Activated naive CD8-positive, alpha-beta T cell treated with anti-CD3 and anti-CD28 coated beads, Interleukin-2, amount 50 U/mL, for 24 hours (primary cell): ENCODE measurements around the gene PTPRT.
"Not testable (repeated sequence)": the region's sequence is repeated elsewhere in the genome, so short reads cannot be mapped to it uniquely, and the experiment has no call there.

Experiments
- ATAC-seq: fragments of 150-1000 bp; cut with Tn5 transposase; one replicate; pipeline ENCODE4 v1.10.0; 2021
- DNase-seq: peaks from one replicate; pipeline ENCODE4 v3.0.0; 2021
- H3K27ac Mint-ChIP-seq: one replicate; pipeline ENCODE4 v1.8.0; 2021; ENCODE audit warnings: mild to moderate bottlenecking, mixed read lengths
- H3K27me3 Mint-ChIP-seq: one replicate; pipeline ENCODE4 v1.8.0; 2021; ENCODE audit warnings: mixed read lengths
- H3K36me3 Mint-ChIP-seq: one replicate; pipeline ENCODE4 v1.8.0; 2021; ENCODE audit warnings: low read depth, mixed read lengths
- H3K4me1 Mint-ChIP-seq: one replicate; pipeline ENCODE4 v1.8.0; 2021; ENCODE audit warnings: mixed read lengths
- H3K4me3 Mint-ChIP-seq: one replicate; pipeline ENCODE4 v1.8.0; 2021; ENCODE audit warnings: mild to moderate bottlenecking, moderate library complexity, mixed read lengths
- H3K9me3 Mint-ChIP-seq: one replicate; pipeline ENCODE4 v1.8.0; 2021; ENCODE audit warnings: mixed read lengths

The PTPRT gene

DNA sequence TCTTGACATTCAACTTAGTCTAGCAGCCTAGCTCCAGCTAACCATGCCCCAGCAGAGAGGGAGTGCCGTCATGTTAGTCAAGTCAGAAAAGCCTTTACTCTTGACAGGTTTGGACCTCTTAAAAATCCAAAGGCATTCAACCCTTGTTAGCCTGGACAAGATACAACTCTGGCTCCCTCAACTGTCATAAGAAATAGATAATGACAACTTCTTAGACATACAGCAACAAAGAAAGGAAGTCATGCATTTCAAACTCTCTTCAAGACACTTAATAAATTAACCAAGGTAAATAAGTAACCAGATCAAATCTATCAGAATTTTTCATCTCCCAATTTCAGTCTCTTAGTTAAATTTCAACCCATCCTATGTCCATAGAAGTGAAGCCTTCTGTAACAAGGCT lies 22.7 kb downstream of the PTPRT start:
- no peak overlapping the region for H3K4me3 Mint-ChIP-seq
- H3K36me3 Mint-ChIP-seq: no peaks in the 10 kb centered on the region
- no peak for DNase-seq
- no peaks in the 10 kb centered on the region for H3K4me1 Mint-ChIP-seq
- H3K9me3 Mint-ChIP-seq: peaks cover 4% of the 10 kb centered on the region
- no peak for ATAC-seq
- H3K27me3 Mint-ChIP-seq: peaks cover 2% of the 10 kb centered on the region
- H3K27ac Mint-ChIP-seq: no peak overlapping the region

DNA sequence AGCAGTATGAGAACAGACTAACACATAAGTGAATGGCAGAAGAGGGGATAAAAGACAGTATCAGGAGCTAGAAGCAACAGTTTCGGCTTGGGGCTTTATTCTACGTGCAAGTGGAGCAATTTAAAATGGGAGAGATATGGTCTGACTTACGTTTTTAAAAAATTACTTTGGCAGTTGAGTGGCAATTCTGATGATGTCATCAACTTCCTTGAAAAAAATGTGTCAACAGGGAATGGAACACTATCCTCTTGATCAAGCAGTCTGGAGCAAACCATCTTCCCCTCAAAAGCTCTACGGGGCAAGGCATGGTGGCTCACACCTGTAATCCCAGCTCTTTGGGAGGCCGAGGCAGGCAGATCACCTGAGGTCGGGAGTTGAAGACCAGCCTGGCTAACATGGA lies 24.1 kb downstream of the PTPRT start:
- ATAC-seq: no peak
- Mint-ChIP-seq H3K4me3 (no peak overlapping the region), H3K27me3 (peaks cover 2% of the 10 kb centered on the region), H3K27ac (no peak overlapping the region), H3K36me3 (no peaks in the 10 kb centered on the region), H3K4me1 (no peaks in the 10 kb centered on the region), H3K9me3 (peaks cover 4% of the 10 kb centered on the region)
- DNase-seq: no peak

DNA sequence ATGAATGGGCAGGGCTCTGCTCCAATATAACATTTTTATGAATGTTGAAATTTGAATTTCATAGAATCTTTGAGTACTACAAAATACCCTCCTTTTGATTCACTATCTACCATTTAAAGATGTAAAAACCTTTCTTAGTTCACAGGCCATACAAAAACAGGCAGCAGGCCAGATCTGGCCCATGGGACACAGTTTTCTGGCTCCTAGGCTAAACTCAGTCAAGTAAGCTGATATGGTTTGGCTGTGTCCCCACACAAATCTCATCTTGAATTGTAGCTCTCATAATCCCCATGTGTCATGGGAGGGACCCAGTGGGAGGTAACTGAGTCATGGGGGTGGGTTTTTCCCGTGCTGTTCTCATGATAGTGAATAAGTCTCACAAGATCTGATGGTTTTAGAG lies 25.0 kb downstream of the PTPRT start:
- not testable (repeated sequence) for H3K27me3 Mint-ChIP-seq, H3K27ac Mint-ChIP-seq, H3K9me3 Mint-ChIP-seq, ATAC-seq, H3K4me1 Mint-ChIP-seq, H3K36me3 Mint-ChIP-seq, H3K4me3 Mint-ChIP-seq, DNase-seq

DNA sequence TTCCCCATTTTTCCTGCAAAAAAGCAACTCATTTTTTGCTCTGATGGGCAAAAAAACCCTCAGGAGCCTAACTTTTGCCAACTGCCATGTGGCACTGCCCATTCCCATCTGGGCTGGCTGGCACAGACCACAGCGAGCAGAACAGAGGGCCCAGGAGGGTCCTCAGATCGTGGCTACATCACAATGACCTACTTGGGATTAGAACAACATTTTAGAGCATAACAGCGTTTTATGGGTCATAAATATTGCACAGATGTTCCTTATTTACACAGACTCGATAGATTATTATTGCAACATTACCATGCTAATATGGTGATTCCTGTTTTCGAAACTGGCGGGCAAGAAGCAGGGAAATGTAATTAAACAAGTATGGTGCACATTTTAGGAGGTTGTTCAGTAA lies 28.0 kb downstream of the PTPRT start:
- no peak for ATAC-seq
- Mint-ChIP-seq H3K27me3 (peaks cover 2% of the 10 kb centered on the region), H3K9me3 (peaks cover 4% of the 10 kb centered on the region), H3K27ac (no peak overlapping the region), H3K4me1 (no peaks in the 10 kb centered on the region), H3K4me3 (no peak overlapping the region), H3K36me3 (no peaks in the 10 kb centered on the region)
- no peak for DNase-seq

DNA sequence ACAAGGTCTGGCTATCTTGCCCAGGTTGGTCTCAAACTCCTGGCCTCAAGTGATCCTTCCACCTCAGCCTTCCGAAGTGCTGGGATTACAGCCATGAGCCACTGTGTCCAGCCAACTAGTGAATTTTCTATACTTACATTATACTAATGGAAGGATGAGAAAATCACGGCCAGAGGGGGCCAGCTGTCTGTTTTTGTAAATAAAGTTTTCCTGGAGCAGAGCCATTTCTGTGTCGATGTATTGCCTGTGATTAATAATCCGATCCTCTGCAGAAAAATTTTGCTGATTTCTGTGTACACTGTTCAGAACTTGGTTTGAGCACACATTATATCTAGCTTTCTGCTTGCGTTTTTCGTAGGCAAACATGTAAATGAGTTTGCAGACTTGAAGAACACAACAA lies 28.8 kb downstream of the PTPRT start:
- Mint-ChIP-seq H3K4me1 (no peaks in the 10 kb centered on the region), H3K9me3 (peaks cover 4% of the 10 kb centered on the region), H3K4me3 (no peak overlapping the region), H3K27ac (no peak overlapping the region), H3K36me3 (no peaks in the 10 kb centered on the region), H3K27me3 (peaks cover 2% of the 10 kb centered on the region)
- no peak for DNase-seq
- ATAC-seq: no peak

DNA sequence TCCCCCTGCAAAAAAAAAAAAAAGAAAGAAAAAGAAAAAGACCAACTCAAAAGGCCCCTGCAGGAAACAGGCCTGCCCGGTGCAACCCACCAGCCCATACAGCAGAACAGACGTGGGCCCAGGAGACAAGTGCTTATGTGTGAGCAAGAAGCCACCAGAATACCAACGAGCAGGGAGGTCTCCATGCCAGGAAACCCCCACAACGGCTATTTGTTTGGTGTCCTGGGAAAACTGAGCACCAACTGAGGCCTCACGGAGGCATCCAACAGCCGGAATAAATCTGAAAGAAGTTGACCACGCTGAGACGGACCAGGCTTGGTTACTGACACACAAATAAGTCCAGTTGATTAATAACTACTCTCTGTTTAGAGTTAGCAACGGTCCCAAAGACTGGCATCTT lies 29.7 kb downstream of the PTPRT start:
- Mint-ChIP-seq H3K36me3 (no peaks in the 10 kb centered on the region), H3K27me3 (no peaks in the 10 kb centered on the region), H3K9me3 (no peaks in the 10 kb centered on the region), H3K4me1 (no peaks in the 10 kb centered on the region), H3K4me3 (no peak overlapping the region), H3K27ac (no peak overlapping the region)
- ATAC-seq (no peak), DNase-seq (no peak)

DNA sequence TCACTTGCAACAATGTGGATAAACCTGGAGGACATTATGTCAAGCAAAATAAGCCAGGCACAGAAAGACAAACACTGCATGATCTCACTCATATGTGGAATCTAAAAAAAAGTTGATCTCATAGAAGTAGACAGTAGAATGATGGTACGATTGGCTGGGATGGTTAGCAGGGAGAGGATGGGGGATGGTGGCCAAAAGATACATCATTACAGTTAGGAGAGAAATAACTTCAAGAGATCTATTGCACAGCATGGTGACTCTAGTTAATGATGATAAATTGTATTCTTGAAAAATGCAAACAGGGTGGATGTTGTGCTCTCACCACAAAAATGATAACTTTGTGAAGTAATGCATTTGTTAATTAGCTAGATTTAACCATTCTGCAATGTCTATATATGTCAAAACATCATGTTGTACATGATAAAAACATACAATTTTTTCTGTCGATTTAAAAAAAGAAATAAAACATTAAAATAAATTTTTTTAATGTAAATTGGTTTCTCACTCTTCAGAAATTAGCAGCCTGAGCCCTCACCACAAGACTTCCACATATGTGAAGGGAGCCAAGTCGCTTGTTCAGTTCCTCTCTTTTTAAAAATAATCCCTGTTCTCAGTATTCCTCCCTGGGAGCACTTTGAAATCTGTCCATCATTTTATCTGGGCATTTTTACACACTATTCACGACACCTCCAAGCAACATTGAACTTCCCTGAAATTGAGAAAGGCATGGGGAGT lies 34.2 kb downstream of the PTPRT start:
- Mint-ChIP-seq H3K36me3 (no peaks in the 10 kb centered on the region), H3K4me3 (no peak overlapping the region), H3K27me3 (no peaks in the 10 kb centered on the region), H3K4me1 (no peaks in the 10 kb centered on the region), H3K9me3 (no peaks in the 10 kb centered on the region), H3K27ac (no peak overlapping the region)
- no peak for DNase-seq
- ATAC-seq: no peak

DNA sequence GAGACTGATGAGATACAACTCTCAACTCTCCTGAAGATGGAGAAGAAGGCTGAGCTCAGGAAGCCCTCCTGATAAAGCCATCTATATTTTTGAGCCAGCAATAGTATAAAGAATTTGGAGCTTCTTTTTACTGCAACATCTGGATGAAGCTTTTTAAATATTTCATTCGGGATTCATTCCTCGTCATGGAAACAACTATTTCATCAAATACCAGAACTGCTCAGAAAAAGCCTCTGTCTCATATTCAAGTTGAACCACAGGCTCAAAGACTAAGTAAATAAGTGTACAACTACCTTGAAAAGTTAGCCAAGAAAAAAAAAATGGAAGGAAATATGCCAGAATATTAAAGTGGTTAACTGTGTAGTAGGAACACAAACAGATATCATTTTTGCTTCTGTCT lies 37.8 kb downstream of the PTPRT start:
- ATAC-seq: no peak
- no peaks in the 10 kb centered on the region for H3K9me3 Mint-ChIP-seq
- H3K4me3 Mint-ChIP-seq: no peak overlapping the region
- H3K36me3 Mint-ChIP-seq: no peaks in the 10 kb centered on the region
- no peak for DNase-seq
- H3K27me3 Mint-ChIP-seq: no peaks in the 10 kb centered on the region
- no peaks in the 10 kb centered on the region for H3K4me1 Mint-ChIP-seq
- H3K27ac Mint-ChIP-seq: no peak overlapping the region

DNA sequence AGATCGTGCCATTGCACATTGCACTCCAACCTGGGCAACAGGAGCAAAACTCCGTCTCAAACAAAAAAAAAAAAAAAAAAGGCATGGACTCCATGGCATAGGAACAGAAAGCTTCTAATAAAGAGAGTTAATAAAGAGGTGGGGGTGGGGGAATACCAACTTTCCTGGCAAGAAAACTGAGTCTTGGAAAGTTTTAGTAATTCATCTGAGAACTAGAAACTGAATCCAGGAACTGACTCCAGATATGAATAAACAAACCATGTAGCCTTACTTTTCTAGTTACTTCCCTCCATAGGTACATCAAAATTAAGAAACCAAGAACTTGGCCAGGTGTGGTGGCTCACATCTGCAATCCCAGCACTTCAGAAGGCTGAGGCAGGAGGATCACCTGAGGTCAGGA lies 38.5 kb downstream of the PTPRT start:
- no peak for DNase-seq
- Mint-ChIP-seq H3K27ac (no peak overlapping the region), H3K4me3 (no peak overlapping the region), H3K4me1 (no peaks in the 10 kb centered on the region), H3K27me3 (peaks cover 2% of the 10 kb centered on the region), H3K9me3 (no peaks in the 10 kb centered on the region), H3K36me3 (no peaks in the 10 kb centered on the region)
- ATAC-seq: no peak

DNA sequence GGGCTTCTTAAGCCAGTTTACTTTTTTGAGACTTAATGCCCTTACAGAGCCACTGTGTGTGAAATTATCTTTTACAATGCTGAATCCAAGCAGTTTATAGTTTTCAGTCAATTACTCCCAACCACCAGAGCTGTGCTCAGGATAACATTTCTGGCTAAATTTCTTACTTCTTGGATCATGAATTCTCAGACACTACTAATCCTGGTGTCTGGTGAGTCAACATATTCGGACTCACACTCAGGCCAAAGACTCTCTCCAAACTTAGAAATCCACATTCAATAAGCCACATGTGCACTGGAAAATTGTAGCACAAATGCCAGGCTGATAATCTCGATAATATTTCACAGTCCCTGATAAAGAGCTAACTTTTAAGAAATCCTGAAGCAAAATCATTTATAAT lies 49.0 kb downstream of the PTPRT start:
- Mint-ChIP-seq H3K27ac (no peak overlapping the region), H3K9me3 (peaks cover 6% of the 10 kb centered on the region), H3K36me3 (no peaks in the 10 kb centered on the region), H3K4me1 (no peaks in the 10 kb centered on the region), H3K4me3 (no peak overlapping the region), H3K27me3 (peaks cover 7% of the 10 kb centered on the region)
- ATAC-seq (no peak), DNase-seq (no peak)

DNA sequence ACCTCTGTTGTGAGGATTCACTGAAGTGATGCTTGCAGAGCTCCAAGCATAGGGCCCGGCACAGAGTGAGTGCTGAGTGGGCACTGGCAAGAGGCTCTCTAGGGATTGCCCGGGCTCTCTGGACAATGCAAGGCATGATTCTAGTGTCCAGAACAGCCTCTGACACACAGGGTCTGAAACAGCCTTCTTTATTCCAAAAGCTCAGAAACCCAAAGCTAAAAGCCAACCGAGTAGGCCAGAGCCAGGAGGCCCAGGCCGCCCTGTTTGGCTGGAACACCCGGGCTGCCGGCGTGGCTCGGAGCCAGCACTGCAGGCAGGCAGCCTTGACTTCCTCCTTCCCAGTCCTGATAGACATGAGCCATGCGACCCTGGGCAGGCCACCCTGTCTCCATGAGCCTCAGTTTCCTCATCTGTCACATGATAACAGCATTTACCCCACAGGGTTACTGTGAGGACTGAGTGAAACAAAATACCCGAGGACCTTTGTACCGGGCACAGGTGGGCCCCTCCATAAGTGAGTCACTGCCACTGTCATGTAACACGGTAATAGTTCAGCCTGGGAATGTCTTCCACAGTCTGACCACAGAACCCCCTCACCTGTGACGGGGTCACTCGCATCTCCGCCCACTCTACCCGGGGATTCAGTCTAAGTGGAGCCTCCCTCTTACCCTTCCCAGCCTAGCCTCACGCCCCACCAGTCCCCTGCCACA lies 51.5 kb downstream of the PTPRT start:
- ATAC-seq (no peak), DNase-seq (no peak)
- no peaks in the 10 kb centered on the region for H3K4me1 Mint-ChIP-seq
- no peaks in the 10 kb centered on the region for H3K9me3 Mint-ChIP-seq
- no peaks in the 10 kb centered on the region for H3K27me3 Mint-ChIP-seq
- H3K36me3 Mint-ChIP-seq: no peaks in the 10 kb centered on the region
- no peak overlapping the region for H3K4me3 Mint-ChIP-seq
- no peak overlapping the region for H3K27ac Mint-ChIP-seq

DNA sequence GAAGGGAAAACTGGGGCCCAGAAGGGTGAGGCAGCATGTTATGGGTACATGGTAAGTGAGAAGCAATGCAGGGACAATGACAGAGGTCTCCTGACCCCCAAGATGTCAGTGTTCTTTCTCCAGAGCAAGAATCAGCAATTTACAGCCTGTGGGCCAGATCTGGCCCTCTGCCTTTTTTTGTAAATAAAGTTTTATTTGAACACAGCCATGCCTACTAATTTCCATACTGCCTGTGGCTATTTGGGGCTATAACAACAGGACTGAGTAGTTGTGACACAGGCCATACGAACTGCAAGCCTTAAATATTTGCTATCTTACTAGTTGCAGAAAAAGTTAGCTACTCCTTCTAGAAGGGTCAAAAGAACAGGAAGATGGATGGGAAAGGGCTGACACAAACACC lies 52.5 kb downstream of the PTPRT start:
- Mint-ChIP-seq H3K4me3 (no peak overlapping the region), H3K27me3 (no peaks in the 10 kb centered on the region), H3K27ac (no peak overlapping the region), H3K4me1 (no peaks in the 10 kb centered on the region), H3K9me3 (no peaks in the 10 kb centered on the region), H3K36me3 (no peaks in the 10 kb centered on the region)
- no peak for DNase-seq
- ATAC-seq: no peak

DNA sequence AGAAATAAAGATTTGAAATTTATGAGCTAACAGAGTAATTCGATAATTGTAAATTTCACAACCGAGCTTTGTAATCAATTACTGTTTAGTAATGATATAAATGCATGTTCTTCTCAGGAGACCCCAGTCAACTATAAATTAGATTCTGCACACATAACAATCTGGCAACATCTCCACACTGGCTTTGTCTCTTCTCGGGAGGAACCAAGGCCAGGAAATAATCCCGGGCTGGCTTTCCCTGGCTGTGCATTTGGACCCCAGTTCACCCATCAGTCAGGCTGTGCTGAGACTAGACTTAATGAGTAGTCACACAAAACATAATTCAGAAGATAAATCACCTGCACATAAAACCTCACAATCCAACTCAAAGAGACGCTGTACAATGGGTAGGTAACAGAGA lies 65.5 kb downstream of the PTPRT start:
- H3K4me1 Mint-ChIP-seq: no peaks in the 10 kb centered on the region

DNA sequence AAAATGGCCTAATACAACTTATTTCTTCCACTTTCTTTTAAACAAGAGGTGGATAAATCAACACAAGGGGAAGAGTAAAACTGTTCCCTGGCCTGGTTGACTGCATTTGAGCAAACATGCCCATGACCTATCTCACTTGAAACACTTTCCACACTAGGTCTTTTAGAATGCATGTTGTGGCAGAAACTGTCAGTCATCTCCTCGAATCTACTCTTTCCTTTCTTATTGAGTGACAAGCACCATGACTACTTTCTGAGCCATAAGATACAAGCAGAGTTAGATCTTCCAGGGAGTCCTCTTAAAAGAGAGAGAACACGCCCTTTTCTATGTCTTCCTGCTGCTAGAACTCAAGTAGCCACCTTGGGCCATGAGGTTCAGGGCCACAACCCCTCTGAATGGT lies 66.5 kb downstream of the PTPRT start:
- H3K36me3 Mint-ChIP-seq: no peaks in the 10 kb centered on the region
- no peak for ATAC-seq
- H3K4me1 Mint-ChIP-seq: no peaks in the 10 kb centered on the region
- H3K27ac Mint-ChIP-seq: no peak overlapping the region
- DNase-seq: no peak
- H3K4me3 Mint-ChIP-seq: no peak overlapping the region
- H3K9me3 Mint-ChIP-seq: no peaks in the 10 kb centered on the region
- peaks cover 3% of the 10 kb centered on the region for H3K27me3 Mint-ChIP-seq

More for the DNA sequence above, 65.5 kb downstream of the PTPRT start:
- DNase-seq (no peak), ATAC-seq (no peak)
- peaks cover 3% of the 10 kb centered on the region for H3K27me3 Mint-ChIP-seq
- no peaks in the 10 kb centered on the region for H3K9me3 Mint-ChIP-seq
- no peak overlapping the region for H3K27ac Mint-ChIP-seq
- H3K36me3 Mint-ChIP-seq: no peaks in the 10 kb centered on the region
- no peak overlapping the region for H3K4me3 Mint-ChIP-seq

DNA sequence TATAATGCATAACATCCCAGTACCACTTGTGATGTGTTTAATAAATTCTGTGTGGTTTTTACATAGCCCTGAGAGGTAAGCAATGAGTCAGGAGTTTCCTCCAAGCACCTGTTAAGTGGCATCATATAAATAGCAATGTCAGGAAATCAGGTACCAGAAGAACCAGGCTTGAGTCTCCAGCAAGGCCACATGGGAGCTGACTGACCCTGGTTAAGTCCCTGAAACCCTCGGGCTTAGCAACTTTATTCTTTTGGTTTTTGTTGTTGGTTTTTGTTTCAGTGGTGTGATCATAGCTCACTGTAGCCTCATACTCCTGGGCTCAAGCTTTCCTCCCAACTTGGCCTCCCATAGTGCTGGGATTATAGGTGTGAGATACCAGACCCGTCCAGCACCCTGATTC lies 70.0 kb downstream of the PTPRT start:
- Mint-ChIP-seq H3K27me3 (no peaks in the 10 kb centered on the region), H3K27ac (no peak overlapping the region), H3K4me1 (no peaks in the 10 kb centered on the region), H3K9me3 (no peaks in the 10 kb centered on the region), H3K36me3 (no peaks in the 10 kb centered on the region), H3K4me3 (no peak overlapping the region)
- DNase-seq (no peak), ATAC-seq (no peak)
